GM19025 (cell line): ENCODE data around the gene ZFAND3.

Experiments used
- ATAC-seq: cut with Tn5 transposase; IDR thresholded peaks from one replicate; pipeline ENCODE4 v1.9.1; 2021; ENCODE audit warnings: mild to moderate bottlenecking, low read depth, moderate library complexity; ENCODE audit not compliant: unreplicated experiment

Gene ZFAND3

DNA sequence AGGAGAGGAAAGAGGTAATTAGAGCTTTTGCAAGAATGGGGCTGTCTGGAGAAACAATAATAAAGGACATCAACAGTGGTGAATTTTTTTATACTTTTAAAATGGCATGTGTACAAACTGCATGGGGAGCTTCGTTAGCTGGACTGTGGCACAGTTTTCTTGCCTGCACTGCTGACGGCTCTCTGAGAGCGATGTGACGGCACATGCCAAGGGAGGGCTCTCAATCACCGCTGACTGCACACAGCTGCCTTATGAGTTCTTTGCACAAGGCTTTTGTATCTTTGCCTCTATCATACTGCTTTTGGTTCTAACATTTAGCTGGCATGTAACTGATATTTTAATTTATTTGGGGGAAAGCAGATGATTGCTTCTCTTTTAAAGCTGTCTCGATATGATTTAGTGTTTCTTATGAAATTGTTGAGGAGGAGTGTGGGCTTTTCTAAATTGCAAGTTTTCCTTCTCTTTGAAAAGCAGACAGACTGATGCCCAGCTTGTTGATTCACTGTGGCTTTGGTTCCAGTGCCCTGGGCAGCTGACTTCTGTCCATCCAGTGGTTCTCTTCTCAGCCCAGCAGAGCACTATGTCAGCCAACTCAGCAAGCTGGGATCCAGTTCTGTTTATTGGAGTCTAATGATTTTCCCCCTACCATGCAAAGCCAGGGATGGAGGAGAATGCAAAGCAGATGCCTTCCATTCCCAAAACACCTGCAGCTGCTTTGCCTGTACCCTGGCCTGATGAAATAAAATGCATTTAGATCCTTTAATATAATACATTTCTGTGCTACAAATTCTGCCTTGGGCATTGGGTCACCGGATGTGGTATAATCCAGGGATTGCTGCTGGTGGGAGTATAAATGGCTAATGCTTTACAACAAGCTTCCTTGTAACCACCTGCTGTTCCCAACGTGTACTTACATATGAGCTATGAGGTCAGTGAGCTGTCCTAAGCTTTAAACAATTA, 323.9 kb downstream of the ZFAND3 start:
- ATAC-seq, result no peak

DNA sequence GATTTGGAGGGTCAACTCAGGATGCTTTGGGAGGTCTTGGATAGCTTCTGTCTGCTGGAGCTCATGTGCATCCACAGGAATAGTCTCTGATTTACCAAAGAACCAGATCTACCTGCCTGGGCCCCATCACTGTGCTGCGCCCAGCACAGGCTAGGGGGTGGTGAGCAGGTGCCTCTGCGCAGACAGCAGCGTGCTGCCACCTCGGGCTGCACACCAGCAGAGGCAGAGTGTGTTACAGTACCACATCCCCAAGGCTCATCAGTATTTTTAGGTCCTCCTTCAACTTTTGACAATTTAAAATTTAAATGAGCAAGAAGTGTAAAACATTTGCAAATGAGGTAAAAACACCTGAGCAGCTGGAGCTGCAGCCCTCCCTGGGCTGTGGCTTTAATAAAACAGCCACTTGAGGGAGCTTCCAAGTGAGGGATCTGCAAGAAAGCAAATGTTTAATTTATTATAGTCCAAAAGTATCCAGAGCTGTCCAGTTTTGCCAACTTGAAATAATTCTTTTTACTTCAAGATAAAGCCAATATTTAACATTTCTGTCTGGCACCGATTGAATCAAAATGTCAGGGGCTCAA, 324.9 kb downstream of the ZFAND3 start:
- ATAC-seq, result no peak

DNA sequence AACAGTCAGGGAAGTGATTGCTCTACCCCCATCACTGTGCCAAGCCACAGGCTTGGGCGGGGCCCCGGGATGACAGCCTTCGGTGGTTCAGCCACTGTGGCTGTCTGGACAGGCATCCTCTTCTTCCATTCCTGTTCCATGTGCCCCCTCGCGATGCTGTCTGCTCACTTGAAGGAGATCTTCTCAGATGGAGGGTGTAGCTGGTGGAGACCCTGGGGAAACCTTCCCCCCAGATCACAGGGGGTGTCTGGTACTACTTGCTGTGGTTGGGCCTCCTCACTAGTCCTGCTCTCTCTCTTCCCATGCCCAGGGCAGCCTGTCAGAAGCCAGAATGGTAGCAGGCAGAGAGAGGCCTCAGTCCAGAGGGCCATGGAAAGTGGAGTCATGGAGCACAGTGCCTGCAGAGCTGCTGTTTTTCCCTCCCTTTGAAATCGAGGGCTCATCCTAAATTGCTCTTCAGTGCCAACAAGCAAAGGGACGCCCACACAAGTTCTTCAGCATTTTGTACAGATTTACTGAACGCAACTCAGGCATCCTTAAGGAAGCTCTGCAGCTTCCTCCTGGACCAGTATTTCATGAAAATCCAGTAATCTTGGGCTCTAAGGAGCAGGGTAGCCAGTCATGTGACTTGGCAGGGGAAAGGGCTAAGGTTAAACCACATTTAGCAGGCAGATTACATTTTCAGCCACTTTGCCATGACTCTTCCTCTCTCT, 326.6 kb downstream of the ZFAND3 start:
- ATAC-seq, result no peak

DNA sequence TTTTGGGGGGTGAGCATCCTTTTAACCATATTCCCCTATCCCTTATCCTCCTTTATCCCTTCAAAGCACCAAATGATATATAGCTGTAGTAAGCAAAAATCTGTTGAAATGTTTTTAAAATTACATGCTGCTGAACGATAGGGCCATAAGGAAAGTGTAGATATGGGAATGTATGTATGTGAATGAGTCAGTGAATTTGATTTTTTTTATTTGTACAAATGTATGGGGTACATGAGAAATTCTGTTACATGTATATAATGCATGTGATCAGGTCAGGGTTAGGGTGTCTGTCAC, 327.2 kb downstream of the ZFAND3 start:
- ATAC-seq, result no peak

DNA sequence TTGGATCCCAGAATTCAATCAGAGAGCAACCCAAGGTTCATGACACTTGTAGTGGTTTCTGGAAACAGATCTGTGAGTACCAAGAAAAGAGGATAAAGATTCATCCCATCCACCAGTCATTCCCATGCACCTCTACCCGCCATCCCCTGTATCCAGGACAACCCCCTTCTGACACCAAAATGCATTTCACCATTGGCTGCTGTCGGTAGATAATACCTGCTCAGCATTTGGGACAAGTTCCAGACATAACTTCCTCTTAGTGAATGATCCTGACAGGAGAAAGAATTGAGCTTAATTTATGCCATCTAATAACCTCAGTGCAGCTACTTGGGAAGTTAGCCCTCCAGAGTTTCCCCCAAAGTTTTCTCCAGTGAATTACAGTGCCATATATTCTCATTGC, 329.1 kb downstream of the ZFAND3 start:
- ATAC-seq, result no peak

- no peak for ATAC-seq
Measured at GRCh38 chr6:38149531-38149930, 330.0 kb downstream of the ZFAND3 start.

- ATAC-seq, result no peak
Measured at GRCh38 chr6:38150021-38150420, 330.5 kb downstream of the ZFAND3 start.

GRCh38 chr6:38150681-38151296, 331.3 kb downstream of the ZFAND3 start:
- ATAC-seq, result no peak

DNA sequence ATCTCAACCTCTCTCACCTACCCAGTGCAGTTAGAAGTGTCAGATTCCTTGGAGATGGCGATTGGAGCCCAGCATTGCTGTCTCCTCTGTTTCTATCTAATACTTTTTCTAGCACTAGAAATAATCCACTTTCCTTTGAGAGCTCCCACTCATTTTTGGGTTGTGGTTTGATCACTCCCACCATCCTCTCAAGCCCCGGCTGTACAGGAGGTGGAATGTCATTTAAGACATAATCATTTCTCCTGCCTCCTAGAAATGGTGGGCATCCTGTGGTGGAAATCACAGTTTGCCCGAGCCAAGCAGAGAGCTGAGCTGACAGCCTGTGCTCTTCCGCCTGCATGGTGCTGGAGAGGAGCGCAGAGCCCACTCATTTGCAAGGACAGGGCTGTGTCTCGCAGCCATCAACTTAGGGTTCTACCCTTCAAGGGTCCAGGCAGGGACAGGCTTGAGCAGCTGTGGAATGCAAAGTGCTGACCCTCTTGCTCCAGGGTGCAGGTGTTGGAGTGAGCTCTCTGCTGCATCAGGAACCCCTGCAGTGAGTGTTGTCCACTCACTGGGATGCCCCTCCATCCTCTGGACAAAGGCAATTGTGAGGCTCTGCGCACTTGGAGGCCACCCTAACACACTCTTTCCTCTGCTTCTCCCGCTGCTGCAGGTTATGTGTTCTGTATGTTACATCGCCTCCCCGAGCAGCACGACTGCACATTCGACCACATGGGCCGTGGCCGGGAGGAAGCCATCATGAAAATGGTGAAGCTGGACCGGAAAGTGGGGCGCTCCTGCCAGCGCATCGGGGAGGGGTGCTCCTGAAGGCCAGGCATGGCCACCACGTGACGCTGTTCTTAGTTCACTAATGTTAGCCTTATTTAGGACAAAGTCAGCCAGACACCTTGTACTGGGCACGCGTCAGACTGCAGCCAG, 332.3 kb downstream of the ZFAND3 start:
- ATAC-seq, result no peak

GRCh38 chr6:38152620-38153019, 333.1 kb downstream of the ZFAND3 start:
- no peak for ATAC-seq

DNA sequence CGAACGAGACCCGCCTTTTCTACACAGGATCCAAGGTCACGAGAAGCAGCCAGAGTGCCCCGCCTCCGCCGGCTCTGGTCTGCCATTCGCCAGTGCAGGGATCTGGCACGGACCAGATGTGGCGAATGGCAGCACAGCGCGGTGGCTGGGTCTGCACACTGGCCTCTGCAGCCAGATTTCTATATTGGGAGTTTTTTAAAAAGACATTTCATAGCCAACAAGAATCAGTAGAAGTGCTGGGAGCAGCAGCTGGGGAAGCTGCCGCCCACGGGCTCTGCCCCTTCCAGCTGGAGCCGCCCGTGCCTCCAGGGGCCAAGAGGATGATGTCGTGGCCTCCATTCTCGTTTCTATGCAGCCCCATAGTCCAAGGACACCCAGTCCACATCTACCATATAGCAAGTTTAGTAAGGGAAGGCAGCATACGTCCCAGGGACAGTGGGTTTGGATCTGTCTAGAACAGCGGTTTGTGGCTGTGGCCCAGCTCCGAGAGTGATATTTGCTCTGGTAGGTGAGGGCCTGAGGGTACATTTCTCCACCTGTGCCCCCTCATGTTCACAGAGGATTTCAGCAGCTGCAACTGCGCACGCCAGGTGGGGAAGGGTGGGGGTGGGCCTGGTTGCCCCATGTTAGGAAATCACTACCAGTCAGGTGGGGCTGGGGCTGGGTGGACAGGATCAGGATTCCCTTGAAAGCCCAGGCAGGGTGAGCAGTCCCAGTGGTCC, 333.7 kb downstream of the ZFAND3 start:
- ATAC-seq, result no peak

GRCh38 chr6:38153798-38154345, 334.3 kb downstream of the ZFAND3 start:
- no peak for ATAC-seq

DNA sequence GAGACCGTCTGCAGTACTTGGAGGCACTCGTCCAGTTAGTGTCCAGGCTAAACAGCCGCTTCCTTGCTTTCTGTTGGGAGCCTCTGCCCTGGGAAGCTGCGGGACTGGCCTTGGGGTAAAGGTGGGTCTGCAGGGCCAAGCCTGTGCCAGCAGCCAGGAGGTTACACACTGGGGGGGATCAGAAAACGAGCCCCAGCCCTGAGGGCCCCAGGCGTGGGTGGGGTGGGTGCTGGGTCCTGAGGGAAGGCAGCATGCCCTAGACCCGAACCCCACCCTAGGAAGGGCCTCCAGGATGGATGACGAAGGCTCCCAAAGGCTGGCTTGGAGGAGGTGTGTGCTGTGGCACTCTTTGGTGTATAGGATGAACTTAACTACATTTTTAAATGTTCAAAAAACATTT, 335.2 kb downstream of the ZFAND3 start:
- ATAC-seq, result no peak

GRCh38 chr6:38155144-38155543, 335.6 kb downstream of the ZFAND3 start:
- ATAC-seq, result no peak

GRCh38 chr6:38155621-38156204, 336.2 kb downstream of the ZFAND3 start:
- no peak for ATAC-seq

DNA sequence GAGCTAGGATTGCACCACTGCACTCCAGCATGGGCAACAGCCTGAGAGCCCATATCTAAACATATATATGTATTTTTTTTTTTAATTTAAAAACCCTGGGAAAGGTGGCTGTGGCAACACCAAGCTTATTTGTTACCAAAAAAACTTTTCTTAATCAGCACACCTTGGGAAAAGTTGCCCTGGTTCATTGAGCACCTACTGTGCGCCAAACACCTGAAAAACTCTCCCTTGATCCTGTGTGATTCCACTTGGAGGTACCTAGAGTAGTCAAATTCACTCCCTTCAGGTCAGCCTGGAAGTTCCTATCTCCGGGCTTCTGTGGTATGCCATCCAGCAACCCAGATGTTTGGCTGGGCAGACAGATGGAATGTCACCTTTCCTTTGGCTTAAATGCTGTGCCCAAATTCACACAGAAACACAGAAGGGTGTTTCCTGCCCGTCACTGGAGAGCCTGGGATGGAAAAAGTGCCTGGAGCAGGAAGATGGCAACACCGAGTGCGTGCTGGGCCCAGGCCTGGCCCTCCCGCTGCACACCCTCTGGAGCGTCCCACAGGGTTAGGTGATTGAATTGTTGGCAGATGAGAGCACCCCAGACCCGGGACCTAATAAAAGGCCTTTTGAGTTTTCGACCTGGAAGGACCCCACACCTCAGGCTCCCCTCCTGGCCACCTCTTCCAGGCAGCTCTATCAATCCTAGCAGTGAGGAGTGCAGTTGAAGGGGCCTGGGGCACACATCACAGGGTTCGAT, 337.5 kb downstream of the ZFAND3 start:
- no peak for ATAC-seq

GRCh38 chr6:38157905-38158304, 338.4 kb downstream of the ZFAND3 start:
- no peak for ATAC-seq

GRCh38 chr6:38158762-38159350, 339.3 kb downstream of the ZFAND3 start:
- ATAC-seq, result no peak
